ENCODE measurements around the gene NPPB. TPM values are rescaled to one million over a fixed set of nuclear protein-coding genes. Genes with fewer than 3 reads are reported as not detected.

Gene NPPB
- total and polyA plus RNA-seq, 9 of the 15 experiments (the other 6 are each of a cell fraction or from before 2014, with no cell fraction given), result not detected

DNA sequence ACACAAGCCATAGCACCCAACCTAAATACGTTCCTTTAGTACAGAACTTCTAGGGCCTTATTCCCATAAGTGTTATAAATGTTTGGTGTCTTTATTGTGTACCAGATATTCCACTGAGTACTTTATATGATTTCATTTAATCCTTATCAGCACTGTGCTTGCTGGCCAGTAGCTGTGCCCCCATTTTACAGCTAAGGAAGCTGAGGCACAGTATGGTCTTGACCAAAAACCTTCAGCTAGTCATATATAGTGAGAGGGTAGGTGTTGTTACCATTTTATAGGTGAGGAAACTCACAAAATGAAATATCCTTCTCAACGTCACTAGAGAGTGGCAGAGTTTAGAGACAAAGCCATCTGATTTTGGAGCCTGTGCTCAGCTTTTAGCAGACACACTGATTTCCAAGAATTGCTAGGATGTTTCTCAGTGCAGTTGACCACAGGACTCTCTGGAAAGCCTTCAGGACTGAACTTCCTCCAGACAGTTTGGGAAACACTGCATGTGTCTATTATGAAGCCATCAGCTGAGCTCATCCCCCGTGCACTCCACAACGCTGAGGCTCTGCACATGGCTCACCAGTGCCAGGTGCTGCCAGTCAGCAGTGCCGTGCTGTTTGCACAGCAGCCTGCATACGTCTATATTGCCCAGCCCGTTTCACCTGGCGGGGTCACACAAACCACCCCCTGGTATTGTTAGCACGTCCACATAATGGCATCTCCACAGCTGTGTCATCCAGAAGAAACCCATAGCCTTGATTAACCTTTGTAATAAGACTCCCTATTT, 26.6 kb downstream of the NPPB start:
- H3K79me2 ChIP-seq (ENCODE audit: control insufficient read depth, insufficient read depth, low read length), result no peaks in the 10 kb centered on the region
- H3K4me2 ChIP-seq (ENCODE audit: insufficient read depth, low read length), result no peak overlapping the region
- H3K4me3 ChIP-seq, result no peak overlapping the region
- peak; percentile 73 for FAIRE-seq
- POLR2A ChIA-PET, result interaction anchor here (0.7 to 5.0 kb wide), 8 partner anchors 8 to 77 kb away, joined by 3 to 72 read pairs (median 4); partner anchors contain the start of genes CLCN6 and MTHFR
- peaks cover 95% of the 10 kb centered on the region for H3K36me3 ChIP-seq (ENCODE audit: control insufficient read depth, insufficient read depth, low read length)
- H3K4me1 ChIP-seq (replicated peaks in 1 of 2; ENCODE audit: control insufficient read depth in 2 of 2, insufficient read depth in 2 of 2, low read length in 2 of 2), result peaks cover 3 to 7% of the 10 kb centered on the region in 2 experiments; a peak in 1 of 5 replicates
- no peak overlapping the region for H2AFZ ChIP-seq (ENCODE audit: low read depth, low read length)
- no peaks in the 10 kb centered on the region for H3K9me1 ChIP-seq (ENCODE audit: control insufficient read depth, insufficient read depth, low read length)
- TSS peak; percentile 5 for BruUV-seq (replicated peaks)
- in situ Hi-C loops (cut with MboI) (no loop called here), intact Hi-C loops (cut with micrococcal nuclease) (no loop called here)
- peak overlapping the region in 1 of 2 experiments; percentile 58; a peak in 1 of 4 replicates for H3K9ac ChIP-seq (ENCODE audit: insufficient read depth in 1 of 2, low read depth in 2 of 2, low read length in 2 of 2)
- H3K27me3 ChIP-seq (ENCODE audit: control insufficient read depth in 2 of 2, insufficient read depth in 2 of 2, low read length in 2 of 2), result no peaks in the 10 kb centered on the region
- 64% methylated on average over 9 of the region's 9 CpGs for WGBS (ENCODE audit: insufficient coverage, low coverage, missing lambda C conversion rate)
- H3K9me3 ChIP-seq (replicated peaks; ENCODE audit: control insufficient read depth, insufficient read depth, low read depth, low read length), result no peaks in the 10 kb centered on the region
- H3K27ac ChIP-seq (ENCODE audit: extremely low read depth, low read depth, low read length), result no peak overlapping the region
- ATAC-seq, result peak; percentile 37
- peak in 1 of 4 experiments; percentile 23 for DNase-seq (ENCODE audit: extremely low read depth in 1 of 4, low spot score in 3 of 4)
- CTCF ChIA-PET (ENCODE audit: low intra/inter-chr PET ratio), result interaction anchor here (0.6 kb wide), 1 partner anchor 364 kb away, joined by 3 read pairs; no protein-coding TSS in a partner anchor
- no peaks in the 10 kb centered on the region for H4K20me1 ChIP-seq (replicated peaks; ENCODE audit: control insufficient read depth, insufficient read depth, low read length)
- TF ChIP-seq ADNP (tag; IDR thresholded peaks at IDR 0.05), result peak; percentile 61
- no peak for TF ChIP-seq SRF (CRISPR knock-in tag; IDR thresholded peaks at IDR 0.05)
- 0 out of 2 replicates have a peak, but pooled peaks have one; percentile 31 for TF ChIP-seq POLR2G (IDR thresholded peaks at IDR 0.05; ENCODE audit: low read depth, low read length)
- TF ChIP-seq TGIF2 (CRISPR knock-in tag; IDR thresholded peaks at IDR 0.05), result no peak
- no peak for TF ChIP-seq ZNF212 (CRISPR knock-in tag; IDR thresholded peaks at IDR 0.05)
- TF ChIP-seq SMAD4 (CRISPR knock-in tag; conservative IDR thresholded peaks at IDR 0.05), result peak; percentile 64
- TF ChIP-seq, protein P1, sequence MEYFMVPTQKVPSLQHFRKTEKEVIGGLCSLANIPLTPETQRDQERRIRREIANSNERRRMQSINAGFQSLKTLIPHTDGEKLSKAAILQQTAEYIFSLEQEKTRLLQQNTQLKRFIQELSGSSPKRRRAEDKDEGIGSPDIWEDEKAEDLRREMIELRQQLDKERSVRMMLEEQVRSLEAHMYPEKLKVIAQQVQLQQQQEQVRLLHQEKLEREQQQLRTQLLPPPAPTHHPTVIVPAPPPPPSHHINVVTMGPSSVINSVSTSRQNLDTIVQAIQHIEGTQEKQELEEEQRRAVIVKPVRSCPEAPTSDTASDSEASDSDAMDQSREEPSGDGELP (CRISPR knock-in tag; IDR thresholded peaks at IDR 0.05; ENCODE audit: borderline replicate concordance), result peak; percentile 42
- TF ChIP-seq MYC (IDR thresholded peaks at IDR 0.05; ENCODE audit: low read depth, low read length), result 0 out of 2 replicates have a peak, but pooled peaks have one; percentile 23
- TF ChIP-seq MYC (CRISPR knock-in tag; IDR thresholded peaks at IDR 0.05; ENCODE audit: borderline replicate concordance, low read depth), result no peak
- peak; percentile 59; the same call in 1 of the 2 replicates for TF ChIP-seq SMARCA5 (IDR thresholded peaks at IDR 0.05)
- TF ChIP-seq KDM1A (IDR thresholded peaks at IDR 0.05), result peak in 1 of 2 experiments; percentile 65; a peak in 1 of 4 replicates
- TF ChIP-seq, protein P2, sequence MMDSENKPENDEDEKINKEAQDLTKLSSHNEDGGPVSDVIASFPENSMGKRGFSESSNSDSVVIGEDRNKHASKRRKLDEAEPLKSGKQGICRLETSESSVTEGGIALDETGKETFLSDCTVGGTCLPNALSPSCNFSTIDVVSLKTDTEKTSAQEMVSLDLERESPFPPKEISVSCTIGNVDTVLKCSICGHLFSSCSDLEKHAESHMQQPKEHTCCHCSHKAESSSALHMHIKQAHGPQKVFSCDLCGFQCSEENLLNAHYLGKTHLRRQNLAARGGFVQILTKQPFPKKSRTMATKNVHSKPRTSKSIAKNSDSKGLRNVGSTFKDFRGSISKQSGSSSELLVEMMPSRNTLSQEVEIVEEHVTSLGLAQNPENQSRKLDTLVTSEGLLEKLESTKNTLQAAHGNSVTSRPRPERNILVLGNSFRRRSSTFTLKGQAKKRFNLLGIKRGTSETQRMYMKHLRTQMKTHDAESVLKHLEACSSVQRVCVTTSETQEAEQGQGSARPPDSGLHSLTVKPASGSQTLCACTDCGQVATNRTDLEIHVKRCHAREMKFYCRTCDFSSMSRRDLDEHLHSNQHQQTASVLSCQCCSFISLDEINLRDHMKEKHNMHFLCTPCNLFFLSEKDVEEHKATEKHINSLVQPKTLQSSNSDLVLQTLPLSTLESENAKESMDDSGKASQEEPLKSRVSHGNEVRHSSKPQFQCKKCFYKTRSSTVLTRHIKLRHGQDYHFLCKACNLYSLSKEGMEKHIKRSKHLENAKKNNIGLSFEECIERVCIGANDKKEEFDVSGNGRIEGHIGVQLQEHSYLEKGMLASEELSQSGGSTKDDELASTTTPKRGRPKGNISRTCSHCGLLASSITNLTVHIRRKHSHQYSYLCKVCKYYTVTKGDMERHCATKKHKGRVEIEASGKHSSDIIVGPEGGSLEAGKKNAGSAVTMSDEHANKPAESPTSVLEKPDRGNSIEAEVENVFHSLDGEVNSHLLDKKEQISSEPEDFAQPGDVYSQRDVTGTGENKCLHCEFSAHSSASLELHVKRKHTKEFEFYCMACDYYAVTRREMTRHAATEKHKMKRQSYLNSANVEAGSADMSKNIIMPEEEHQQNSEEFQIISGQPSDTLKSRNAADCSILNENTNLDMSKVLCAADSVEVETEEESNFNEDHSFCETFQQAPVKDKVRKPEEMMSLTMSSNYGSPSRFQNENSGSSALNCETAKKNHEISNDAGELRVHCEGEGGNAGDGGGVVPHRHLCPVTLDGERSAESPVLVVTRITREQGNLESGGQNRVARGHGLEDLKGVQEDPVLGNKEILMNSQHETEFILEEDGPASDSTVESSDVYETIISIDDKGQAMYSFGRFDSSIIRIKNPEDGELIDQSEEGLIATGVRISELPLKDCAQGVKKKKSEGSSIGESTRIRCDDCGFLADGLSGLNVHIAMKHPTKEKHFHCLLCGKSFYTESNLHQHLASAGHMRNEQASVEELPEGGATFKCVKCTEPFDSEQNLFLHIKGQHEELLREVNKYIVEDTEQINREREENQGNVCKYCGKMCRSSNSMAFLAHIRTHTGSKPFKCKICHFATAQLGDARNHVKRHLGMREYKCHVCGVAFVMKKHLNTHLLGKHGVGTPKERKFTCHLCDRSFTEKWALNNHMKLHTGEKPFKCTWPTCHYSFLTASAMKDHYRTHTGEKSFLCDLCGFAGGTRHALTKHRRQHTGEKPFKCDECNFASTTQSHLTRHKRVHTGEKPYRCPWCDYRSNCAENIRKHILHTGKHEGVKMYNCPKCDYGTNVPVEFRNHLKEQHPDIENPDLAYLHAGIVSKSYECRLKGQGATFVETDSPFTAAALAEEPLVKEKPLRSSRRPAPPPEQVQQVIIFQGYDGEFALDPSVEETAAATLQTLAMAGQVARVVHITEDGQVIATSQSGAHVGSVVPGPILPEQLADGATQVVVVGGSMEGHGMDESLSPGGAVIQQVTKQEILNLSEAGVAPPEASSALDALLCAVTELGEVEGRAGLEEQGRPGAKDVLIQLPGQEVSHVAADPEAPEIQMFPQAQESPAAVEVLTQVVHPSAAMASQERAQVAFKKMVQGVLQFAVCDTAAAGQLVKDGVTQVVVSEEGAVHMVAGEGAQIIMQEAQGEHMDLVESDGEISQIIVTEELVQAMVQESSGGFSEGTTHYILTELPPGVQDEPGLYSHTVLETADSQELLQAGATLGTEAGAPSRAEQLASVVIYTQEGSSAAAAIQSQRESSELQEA (IDR thresholded peaks at IDR 0.05; ENCODE audit: low read depth), result no peak

Data from K562 (cell line).